ENCODE results near the gene FBXL2.

FBXL2 gene

DNA sequence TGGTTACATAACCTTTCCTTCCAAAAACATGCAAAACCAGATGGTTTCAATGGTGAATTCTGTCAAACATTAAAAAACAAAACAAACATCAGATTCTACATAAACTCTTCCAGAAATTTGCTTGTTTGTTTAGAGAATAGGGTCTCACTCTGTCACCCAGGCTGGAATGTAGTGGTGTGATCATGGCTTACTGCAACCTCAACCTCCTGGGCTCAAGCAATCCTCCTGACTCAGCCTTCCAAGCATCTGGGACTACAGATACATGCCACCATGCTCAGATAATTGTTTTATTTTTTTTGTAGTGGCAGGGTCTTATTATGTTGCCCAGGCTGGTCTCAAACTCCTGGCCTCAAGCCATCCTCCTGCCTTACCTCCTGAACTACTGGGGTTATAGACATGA, 36.1 kb downstream of the FBXL2 start:
- no peaks in the 10 kb centered on the region for H3K36me3 ChIP-seq (replicated peaks; ENCODE audit: low read depth, low read length)
- no peaks in the 10 kb centered on the region for H3K9me3 ChIP-seq (ENCODE audit: insufficient read depth, low read length)
- no peaks in the 10 kb centered on the region for H3K27me3 ChIP-seq (ENCODE audit: low read depth, low read length)
- H3K4me1 ChIP-seq (ENCODE audit: low read length): no peaks in the 10 kb centered on the region
- H3K27ac ChIP-seq (ENCODE audit: low read length): no peak overlapping the region
- TF ChIP-seq, protein P1, sequence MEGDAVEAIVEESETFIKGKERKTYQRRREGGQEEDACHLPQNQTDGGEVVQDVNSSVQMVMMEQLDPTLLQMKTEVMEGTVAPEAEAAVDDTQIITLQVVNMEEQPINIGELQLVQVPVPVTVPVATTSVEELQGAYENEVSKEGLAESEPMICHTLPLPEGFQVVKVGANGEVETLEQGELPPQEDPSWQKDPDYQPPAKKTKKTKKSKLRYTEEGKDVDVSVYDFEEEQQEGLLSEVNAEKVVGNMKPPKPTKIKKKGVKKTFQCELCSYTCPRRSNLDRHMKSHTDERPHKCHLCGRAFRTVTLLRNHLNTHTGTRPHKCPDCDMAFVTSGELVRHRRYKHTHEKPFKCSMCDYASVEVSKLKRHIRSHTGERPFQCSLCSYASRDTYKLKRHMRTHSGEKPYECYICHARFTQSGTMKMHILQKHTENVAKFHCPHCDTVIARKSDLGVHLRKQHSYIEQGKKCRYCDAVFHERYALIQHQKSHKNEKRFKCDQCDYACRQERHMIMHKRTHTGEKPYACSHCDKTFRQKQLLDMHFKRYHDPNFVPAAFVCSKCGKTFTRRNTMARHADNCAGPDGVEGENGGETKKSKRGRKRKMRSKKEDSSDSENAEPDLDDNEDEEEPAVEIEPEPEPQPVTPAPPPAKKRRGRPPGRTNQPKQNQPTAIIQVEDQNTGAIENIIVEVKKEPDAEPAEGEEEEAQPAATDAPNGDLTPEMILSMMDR (IDR thresholded peaks at IDR 0.05; ENCODE audit: low read depth, low read length): no peak
- no peak for TF ChIP-seq EZH2phosphoT487 (IDR thresholded peaks at IDR 0.05; ENCODE audit: low read depth)
- no peaks in the 10 kb centered on the region for H3K79me2 ChIP-seq (ENCODE audit: low read length)
- no peak overlapping the region for H3K4me2 ChIP-seq (ENCODE audit: low read length)
- no peak overlapping the region for H2AFZ ChIP-seq (ENCODE audit: low read depth, low read length)
- no peak overlapping the region for H3K4me3 ChIP-seq (ENCODE audit: low read length)
- no peak overlapping the region for H3K9ac ChIP-seq (ENCODE audit: low read length)
- no peaks in the 10 kb centered on the region for H4K20me1 ChIP-seq (ENCODE audit: insufficient read depth, low read length)

DNA sequence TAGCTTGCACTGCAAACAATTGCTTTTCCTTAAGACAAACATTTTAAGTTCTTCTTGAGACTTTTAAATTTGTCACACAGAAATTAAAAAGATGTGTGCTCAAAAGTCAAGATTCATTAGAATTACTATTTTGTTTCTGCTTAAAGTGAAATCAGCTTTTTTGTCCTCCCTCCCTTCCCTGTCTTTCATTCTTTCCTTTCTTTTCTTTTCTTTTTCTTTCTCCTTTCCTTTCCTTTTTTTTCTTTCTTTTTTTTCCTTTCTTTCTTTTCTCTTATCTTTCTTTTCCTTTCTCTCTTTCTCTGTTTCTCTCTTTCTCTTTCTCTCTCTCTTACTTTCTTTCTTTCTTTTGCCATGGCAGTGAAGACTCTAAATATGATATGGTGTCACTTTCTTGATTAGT, 37.8 kb downstream of the FBXL2 start:
- no peaks in the 10 kb centered on the region for H4K20me1 ChIP-seq (ENCODE audit: insufficient read depth, low read length)
- H3K9me3 ChIP-seq (ENCODE audit: insufficient read depth, low read length): no peaks in the 10 kb centered on the region
- H2AFZ ChIP-seq (ENCODE audit: low read depth, low read length): no peak overlapping the region
- no peak overlapping the region for H3K9ac ChIP-seq (ENCODE audit: low read length)
- TF ChIP-seq, protein P1 (IDR thresholded peaks at IDR 0.05; ENCODE audit: low read depth, low read length): no peak
- TF ChIP-seq EZH2phosphoT487 (IDR thresholded peaks at IDR 0.05; ENCODE audit: low read depth): no peak
- H3K4me3 ChIP-seq (ENCODE audit: low read length): no peak overlapping the region
- H3K4me1 ChIP-seq (ENCODE audit: low read length): no peaks in the 10 kb centered on the region
- no peak overlapping the region for H3K27ac ChIP-seq (ENCODE audit: low read length)
- H3K36me3 ChIP-seq (replicated peaks; ENCODE audit: low read depth, low read length): no peaks in the 10 kb centered on the region
- H3K79me2 ChIP-seq (ENCODE audit: low read length): no peaks in the 10 kb centered on the region
- no peaks in the 10 kb centered on the region for H3K27me3 ChIP-seq (ENCODE audit: low read depth, low read length)
- H3K4me2 ChIP-seq (ENCODE audit: low read length): no peak overlapping the region

DNA sequence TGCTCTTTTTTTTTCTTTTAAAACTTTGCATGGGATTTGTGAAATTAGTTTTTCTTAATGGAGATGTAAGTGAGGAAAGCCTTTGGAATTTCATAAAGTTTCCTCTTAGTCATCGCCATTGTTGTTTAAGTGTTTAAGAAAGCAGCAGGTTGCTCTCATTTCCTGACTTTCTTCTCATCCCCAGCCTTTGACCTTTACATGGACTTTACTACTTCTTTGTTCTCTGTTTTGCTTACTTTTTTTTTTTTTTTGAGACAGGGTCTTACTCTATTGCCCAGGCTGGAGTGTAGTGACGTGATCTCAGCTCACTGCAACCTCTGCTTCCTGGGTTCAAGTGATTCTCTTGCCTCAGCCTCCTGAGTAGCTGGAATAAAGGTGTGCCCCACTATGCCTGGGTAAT, 38.6 kb downstream of the FBXL2 start:
- no peaks in the 10 kb centered on the region for H3K36me3 ChIP-seq (replicated peaks; ENCODE audit: low read depth, low read length)
- no peaks in the 10 kb centered on the region for H3K79me2 ChIP-seq (ENCODE audit: low read length)
- no peaks in the 10 kb centered on the region for H3K9me3 ChIP-seq (ENCODE audit: insufficient read depth, low read length)
- H3K27me3 ChIP-seq (ENCODE audit: low read depth, low read length): no peaks in the 10 kb centered on the region
- no peak for TF ChIP-seq EZH2phosphoT487 (IDR thresholded peaks at IDR 0.05; ENCODE audit: low read depth)
- TF ChIP-seq, protein P1 (IDR thresholded peaks at IDR 0.05; ENCODE audit: low read depth, low read length): no peak
- no peak overlapping the region for H2AFZ ChIP-seq (ENCODE audit: low read depth, low read length)
- H3K4me3 ChIP-seq (ENCODE audit: low read length): no peak overlapping the region
- no peaks in the 10 kb centered on the region for H3K4me1 ChIP-seq (ENCODE audit: low read length)
- no peak overlapping the region for H3K27ac ChIP-seq (ENCODE audit: low read length)
- H3K4me2 ChIP-seq (ENCODE audit: low read length): no peak overlapping the region
- H3K9ac ChIP-seq (ENCODE audit: low read length): no peak overlapping the region
- no peaks in the 10 kb centered on the region for H4K20me1 ChIP-seq (ENCODE audit: insufficient read depth, low read length)

DNA sequence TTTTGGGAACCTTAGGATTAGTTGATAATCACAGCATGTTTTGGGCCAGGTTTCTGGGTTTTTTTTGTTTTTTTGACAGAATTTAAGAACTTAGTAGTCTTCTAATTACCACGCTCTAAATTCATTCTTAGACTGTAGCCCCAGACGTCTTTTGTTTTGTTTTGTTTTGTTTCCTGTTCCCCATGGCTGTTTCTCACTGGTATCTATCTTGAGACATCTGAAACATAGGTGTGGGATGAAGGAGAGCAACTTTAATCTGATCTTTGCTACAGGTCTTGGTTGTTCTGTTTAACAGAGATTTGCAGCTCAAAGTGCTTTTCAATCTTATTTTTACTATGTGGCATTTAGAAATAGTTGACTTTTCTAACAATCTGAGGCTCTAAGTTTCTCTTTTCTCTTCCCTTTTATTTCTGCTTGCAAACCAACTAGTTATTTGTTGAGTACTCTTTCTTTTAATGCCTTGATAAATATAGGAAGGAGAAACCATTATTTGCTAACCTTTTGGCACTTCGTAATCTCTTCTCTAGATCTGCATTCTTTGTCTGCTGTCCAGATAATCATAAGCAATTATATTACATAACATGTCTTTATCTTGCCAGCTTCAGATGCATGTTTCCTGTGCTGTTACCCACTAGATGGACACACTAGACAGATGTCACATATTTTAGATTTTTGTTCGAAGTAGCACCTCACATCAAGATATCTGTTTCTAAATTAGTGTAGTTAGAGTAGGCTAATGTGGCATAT, 40.9 kb downstream of the FBXL2 start:
- no peak for TF ChIP-seq EZH2phosphoT487 (IDR thresholded peaks at IDR 0.05; ENCODE audit: low read depth)
- TF ChIP-seq, protein P1 (IDR thresholded peaks at IDR 0.05; ENCODE audit: low read depth, low read length): no peak
- Histone ChIP-seq H3K79me2 (ENCODE audit: low read length) (no peaks in the 10 kb centered on the region), H4K20me1 (ENCODE audit: insufficient read depth, low read length) (no peaks in the 10 kb centered on the region), H2AFZ (ENCODE audit: low read depth, low read length) (no peak overlapping the region), H3K4me1 (ENCODE audit: low read length) (no peaks in the 10 kb centered on the region), H3K27me3 (ENCODE audit: low read depth, low read length) (no peaks in the 10 kb centered on the region), H3K4me3 (ENCODE audit: low read length) (no peak overlapping the region), H3K4me2 (ENCODE audit: low read length) (no peak overlapping the region), H3K36me3 (replicated peaks; ENCODE audit: low read depth, low read length) (no peaks in the 10 kb centered on the region), H3K9ac (ENCODE audit: low read length) (no peak overlapping the region), H3K9me3 (ENCODE audit: insufficient read depth, low read length) (no peaks in the 10 kb centered on the region), H3K27ac (ENCODE audit: low read length) (no peak overlapping the region)

Measured in OCI-LY3 (cell line).